HG03442 (cell line): ENCODE measurements around the gene KRTAP10-2.

ENCODE experiments used
- ATAC-seq: cut with Tn5 transposase; IDR thresholded peaks from one replicate; pipeline ENCODE4 v1.9.1; 2021; ENCODE audit warnings: mild to moderate bottlenecking, moderate library complexity; ENCODE audit not compliant: unreplicated experiment

Gene KRTAP10-2

DNA sequence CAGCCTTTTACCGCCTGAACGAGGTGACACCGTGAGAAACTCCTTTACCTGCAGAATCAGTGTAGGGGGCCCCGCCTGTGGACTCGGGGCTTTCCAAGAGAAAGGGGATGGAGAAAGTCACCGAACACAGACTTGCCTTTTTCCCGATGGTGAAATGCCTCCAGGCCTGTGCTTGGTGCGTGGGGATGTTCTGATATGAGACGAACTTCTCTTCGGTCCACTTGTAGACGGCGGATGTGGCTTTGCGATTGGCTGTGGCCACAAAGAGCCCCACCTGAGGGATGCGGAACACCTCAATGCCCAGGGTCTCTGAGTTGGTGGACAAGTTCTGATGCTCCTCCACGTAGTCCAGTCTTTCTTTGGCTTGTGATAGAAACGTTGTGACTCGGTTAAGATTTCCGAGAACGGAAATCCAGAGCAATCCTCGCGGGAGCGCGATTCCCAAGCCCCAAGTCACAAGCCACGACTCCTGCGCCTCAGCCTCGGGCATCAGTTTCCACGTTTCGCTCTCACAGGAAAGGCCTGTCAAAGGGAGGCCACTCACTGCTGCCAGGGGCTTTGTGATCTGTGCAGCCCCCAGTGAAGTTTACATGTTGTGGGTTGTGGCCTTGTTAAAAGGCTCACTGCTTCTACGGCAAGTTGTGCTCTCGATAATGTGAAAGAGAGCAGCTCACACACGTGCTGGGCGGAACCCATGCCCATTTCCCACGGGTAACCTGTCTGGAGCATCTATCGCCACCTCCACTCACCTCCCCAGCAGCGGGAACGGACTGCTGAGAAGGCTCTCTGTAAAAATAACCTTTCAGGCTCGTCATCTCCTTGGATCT is 23.9 kb downstream of the KRTAP10-2 start:
- ATAC-seq = no peak

DNA sequence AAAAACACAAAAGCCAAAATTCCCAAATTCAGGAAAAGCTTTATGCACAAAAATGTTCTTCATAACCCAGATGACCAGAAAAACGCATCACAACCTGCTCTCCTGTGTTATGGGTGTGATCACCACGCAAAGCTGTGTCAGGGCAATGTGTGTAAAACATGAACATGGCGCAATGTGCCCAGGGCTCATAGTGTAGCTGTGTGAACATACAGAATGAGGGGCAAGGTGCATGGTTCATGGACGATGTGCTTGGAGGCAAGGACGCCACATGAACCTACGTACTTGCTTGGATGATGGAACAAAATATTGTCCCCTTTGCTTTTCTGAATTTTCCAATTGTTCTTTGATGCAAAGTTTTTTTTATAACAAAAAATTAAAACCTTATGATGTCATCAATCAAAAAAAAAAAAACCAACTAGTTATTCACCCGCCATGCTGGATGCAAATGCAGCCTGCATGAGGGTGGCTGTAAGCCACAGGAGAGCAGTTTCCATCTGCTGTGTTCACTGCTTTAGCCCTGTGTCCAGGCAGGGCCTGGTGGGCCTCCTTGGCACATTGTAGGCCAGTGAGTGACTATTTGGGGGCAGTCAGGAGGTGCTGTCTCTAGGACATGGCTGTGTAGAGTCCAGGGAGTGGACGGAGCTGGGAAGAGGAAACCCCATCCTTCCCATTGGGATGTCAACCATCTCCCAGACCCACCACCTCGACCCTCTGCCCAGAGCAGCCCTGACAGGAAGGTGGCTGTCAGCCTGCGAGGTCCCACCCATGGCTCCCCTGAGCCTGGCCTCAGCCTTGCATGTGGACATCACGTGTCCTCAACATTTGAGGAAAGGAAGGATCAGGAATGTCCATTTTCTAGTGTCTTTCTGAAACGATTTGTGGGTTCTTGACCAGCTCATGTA is 25.0 kb downstream of the KRTAP10-2 start:
- ATAC-seq = no peak

DNA sequence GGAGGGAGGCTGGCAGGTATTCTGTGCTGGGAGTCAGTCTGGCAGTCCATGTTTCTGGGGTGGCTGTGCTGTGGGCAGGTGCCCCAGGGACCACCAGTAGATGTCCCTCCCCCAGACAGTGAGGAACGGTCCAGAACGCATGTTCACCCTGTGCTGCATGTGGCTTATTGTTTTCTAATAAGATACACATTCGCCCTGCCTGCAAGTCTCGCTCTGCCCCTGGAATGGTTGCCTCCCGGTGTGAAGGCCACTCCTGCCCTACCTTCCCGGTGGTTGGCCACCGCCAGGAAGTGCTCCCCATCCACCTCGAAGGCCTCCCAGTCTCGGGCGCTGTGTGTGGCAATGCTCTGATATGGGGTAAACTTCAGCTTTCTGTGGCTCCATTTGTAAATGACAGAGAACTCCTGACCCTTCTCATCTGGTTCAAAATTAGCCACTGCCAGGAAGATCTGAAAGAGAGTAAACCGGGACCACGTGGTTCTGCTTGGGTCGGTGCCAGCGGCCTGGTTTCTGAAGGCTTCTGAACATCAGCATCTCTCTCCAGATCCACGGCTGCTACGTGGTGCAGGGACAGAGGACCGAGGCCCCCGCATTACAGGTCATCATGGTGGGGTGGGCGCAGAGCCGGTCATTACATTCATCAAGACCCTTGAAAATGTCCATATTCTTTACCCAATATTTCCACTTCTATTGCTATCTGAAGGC is 25.8 kb downstream of the KRTAP10-2 start:
- no peak for ATAC-seq

DNA sequence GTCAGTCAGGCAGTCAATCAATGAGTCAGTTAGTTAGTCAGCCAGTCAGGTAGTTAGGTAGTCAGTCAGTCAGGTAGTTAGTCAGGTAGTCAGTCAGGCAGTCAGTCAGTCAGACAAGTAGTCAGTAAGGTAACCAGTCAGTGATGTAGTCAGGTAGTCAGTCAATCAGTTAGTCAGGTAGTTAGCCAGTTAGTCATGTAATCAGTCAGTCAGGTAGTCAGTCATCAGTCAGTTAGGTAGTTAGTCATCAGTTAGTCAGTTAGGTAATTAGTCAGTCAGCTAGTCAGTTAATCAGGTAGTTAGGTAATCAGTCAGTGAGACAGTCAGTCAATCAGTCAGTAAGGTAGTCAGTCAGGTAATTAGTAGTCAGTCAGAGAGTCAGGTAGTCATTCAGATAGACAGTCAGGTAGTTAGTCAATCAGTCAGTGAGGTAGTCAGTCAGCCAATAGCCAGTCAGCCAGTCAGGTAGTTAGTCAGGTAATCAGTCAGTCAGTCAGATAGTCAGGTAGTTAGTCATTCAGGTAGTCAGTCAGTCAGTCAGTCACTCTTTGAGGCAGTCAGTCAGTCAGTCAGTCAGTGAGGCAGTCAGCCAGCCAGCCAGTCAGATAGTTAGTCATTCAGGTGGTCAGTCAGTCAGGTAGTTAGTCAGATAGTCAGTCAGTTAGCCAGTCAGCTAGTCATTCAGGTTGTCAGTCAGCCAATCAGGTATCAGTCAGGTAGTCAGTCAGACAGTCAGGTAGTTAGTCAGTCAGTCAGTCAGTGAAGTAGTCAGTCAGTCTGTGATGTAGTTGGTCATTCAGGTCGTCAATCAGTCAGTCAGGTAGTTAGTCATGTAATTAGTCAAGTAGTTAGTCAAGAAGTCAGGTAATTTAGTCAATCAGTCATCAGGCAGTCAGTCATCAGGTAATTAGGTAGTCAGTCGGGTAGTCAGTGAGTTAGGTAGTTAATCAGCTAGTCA is 26.6 kb downstream of the KRTAP10-2 start:
- no peak for ATAC-seq

DNA sequence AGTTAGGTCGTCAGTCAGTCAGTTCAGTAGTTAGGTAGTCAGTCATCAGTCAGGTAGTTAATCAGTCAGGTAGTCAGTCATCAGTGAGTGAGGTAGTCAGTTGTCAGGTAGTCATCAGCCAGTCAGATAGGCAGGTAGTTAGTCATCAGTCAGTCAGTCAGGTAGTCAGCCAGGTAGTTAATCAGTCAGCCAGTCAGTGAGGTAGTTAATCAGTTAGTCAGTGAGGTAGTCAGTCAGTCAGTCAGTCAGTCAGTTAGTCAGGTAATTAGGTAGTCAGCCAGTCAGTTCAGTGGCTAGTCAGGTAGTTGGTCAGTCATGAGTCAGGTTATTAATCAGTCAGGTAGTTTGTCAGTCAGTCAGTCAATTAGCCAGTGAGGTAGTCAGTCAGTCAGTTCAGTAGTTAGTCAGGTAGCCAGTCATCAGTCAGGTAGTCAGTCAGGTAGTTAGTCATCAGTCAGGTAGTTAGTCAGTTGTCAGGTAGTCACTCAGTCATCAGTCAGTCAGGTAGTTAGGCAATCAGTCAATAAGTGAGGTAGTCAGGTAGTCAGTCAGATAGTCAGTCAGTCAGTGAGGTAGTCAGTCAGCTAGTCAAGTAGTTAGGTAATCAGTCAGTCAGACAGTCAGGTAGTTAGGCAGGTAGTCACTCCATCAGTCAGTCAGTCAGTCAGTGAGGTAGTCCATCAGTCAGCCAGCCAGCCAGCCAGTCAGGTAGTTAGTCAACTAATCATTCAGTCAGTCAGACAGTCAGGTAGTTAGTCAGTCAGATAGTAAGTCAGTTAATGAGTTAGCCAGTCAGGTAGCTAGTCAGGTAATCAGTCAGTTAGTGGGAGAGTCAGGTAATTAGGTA is 27.5 kb downstream of the KRTAP10-2 start:
- no peak for ATAC-seq

DNA sequence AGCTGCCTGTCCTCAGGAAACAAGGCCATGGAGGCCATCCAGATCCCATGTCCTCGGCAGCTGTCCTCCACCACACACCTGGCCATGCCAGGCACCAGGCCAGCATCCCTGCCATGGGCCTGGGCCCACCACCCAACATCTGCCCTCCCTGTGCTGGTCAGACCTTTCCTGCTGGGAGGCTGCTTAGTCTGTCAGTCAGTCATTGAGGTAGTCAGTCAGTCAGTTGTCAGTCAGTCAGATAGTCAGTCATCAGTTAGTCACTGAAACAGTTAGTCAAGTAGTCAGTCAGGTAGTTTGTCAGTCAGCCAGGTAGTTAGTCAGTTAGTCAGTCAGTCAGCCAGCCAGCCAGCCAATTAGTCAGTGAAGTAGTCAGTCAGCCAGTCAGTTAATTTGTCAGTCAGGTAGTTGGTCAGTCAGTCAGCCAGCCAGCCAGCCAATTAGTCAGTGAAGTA is 28.5 kb downstream of the KRTAP10-2 start:
- ATAC-seq = no peak

DNA sequence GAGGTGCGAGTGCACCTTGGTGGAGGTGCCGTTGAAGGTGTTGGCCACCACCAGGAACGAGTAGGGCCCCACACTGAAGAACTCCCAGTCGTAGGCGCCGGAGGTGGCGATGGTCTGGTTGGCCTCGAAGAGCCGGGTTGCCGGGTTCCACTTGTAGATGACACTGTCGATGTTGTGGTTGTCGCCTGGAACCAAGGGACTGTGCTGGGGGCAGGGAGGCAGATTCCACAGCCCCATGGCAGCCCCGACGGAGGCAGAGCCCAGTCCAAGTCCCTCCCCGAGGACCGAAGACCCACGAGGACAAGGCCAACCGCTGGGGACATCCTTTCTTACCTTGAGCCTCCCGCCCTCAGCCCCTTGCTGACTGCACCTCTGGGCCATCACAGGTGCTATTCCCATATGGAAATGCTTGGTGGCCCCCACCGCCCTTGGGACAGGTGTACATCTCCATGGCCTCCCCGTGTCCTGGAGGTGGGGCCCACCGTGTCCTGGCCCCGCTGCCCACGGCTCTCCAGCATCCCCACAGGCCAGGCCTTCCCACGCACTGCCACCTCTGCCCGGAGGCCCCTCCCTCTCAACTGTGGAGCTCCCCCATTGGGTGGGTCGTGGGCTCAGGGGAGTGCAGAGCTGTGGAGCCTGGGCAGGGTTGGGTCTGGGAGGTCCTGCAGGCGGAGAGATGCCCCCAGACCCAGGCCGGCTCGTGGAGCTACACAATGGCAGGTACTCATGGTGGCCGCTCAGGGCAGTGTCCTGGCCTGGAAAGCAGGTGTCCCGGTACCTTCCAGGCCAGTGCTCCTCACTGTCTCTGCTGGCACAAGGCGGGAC is 29.2 kb downstream of the KRTAP10-2 start:
- ATAC-seq = no peak

DNA sequence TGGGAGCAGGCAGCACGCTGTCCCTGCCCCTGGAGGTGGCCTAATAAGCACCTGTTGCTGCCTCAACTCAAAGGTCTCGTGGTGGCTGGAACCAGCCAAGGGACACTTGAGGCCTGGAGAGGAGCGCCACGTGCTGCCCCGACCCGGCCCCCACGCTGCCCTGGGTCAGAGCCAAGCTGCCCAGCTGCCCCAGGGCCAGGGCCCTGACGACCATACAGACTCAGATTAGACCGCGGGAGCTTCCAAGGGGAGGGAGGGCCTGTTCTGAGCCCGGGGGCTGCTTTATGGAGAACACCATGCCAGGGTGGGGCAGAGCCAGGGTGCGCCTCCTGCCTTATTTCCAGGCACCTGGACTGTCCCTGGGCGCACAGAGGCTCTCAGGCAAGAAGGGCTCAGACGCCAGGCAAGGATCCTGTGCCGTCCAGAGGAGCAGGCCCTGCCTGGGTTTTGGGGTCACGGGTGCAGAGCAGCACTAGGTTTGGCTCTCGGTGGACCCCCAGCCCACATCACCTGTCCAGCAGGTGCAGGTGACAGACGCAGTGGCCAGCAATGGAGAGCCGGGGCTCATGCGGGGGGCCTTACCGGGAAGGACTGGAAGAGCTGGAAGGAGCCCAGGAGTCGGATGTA is 29.9 kb downstream of the KRTAP10-2 start:
- ATAC-seq = no peak

DNA sequence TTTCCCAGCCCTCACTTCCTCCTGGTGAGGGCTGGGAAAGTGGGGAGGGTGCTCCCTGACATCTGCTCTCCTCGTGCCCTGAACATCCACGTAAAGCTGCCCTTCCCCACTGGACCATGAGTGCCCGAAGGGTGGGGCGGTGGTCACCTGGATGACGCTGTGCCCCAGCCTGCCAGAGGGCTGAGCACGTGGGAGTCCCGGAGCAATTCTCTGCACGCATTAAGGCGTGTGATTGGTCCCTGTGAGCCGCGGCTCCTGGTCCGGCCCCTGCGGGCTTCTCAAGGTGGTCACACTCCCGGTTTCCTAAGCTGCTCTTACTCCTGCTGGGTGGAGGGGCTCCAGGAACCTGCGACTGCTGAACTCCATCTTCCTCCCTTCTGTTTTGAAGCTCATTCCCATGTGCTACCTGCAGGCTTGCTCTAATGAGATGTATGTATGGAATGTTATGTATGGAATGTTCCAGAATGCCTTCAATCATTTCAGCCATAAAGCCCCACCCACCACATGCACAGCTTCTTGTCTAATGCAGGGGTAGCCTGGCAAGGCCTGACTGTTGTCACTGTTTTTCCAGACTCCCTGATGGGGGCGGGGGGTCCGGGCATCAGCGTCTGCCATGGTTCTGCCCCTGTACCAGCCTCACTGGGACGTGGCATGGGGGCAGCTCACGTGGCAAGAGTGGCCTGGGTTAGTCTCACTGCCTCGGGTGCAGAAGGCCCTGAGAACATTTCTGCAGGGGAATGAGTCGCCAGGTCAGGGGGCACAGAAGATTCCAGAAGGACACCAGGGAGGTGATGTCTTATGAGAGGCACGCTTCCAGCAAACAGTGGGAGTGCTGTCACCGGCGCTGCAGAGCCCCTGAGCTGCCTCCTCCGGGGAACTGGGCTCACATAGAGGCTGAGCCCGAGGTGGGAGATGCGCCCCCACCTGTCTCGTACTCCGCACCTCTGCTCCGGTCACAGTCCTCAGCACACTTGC is 30.7 kb downstream of the KRTAP10-2 start:
- ATAC-seq = no peak

DNA sequence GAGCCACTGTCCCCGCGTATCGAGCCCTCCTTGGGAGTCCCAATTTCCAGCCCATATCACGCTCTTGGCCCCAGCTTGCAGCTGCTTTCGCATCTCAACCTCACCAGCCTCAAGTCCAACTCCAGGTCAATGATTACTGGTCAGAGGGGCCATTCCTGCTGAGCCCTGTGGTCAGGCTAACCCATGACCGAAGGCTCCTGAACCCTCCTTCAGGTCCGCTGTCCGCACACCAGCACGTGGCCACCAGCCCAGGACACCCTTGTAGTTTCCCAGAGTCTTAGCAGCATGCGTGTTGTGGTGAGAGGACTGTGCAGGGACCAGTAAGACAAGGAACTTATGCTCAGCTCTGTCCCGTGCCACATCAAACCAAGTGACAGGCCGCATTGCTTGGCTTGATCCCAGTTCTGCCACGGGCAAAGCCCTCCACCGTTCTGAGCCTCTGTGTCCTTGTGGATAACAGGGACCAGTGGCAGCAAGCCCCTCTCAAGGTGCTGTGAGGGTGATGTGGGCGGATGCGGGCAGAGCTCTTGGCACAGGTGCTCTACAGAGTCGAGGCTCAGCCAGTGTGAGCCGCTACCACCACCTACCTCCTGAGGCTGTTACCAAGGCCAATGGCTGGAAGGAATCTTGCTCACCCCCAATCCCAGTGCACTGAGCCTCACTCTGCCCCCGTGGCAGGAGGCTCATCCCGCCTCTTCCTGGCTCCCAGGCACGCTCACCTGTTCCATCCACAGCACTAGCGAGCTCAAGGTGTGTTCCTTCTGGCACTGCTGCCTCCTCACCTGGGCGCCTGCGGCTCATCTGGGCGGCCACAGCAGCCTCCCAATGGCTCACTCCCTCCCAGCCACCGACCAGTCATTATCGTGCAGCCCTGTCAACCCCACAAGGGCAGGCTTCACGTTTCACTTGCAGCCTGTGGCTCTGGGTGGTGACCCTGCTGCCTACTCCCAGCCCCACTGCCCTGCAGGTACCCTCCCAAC is 31.7 kb downstream of the KRTAP10-2 start:
- ATAC-seq = no peak

DNA sequence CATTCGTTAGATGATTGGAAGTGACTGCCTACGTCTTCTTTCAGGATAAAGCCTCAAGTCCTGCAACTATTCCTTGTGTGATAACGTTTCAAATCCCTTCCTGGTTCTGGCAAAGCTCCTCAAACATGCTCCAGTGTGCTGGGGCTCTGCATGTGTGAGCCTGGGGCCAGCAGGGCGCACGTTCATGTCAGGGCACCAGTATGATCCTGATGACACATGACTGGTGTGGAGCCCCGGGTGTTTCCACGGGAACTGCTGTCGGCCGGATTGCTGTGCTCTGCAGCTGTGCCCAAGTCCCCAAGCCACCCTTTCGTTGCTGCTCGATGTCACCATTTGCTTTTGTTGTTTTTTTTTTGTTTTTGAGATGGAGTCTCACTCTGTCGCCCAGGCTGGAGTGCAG is 32.6 kb downstream of the KRTAP10-2 start:
- ATAC-seq = no peak

DNA sequence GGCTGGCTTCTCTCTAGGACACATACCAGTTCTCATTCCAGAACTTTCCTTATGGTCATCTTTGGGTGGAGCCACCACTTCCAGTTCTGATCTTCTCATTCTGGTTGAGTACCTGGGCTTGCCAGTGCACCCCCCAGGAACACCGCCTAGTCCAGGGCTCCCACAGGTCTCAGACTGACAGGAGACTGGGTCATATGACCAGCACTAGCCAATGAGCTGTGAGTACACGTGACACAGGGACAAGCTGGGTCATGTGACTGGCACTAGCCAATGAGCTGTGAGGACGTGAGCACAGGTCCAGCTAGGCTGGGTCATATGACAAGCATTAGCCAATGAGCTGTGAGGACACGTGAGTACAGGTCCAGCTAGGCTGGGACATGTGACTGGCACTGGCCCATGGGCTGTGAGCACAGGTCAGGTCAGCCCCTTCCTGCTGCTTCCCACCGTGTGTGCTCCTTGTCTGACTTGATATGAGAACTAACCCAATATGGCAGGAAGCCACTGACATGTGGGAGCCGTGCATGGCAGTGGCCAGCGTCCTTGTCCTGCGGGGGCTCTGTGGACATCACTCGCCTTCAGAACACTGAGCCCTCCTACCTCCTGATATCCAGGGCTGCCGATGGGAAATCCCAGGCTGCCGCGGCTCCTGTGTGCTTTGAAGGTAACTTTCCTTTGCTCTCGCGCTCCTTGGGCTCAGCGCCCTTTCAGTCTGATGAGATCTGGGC is 34.0 kb downstream of the KRTAP10-2 start:
- ATAC-seq = no peak

DNA sequence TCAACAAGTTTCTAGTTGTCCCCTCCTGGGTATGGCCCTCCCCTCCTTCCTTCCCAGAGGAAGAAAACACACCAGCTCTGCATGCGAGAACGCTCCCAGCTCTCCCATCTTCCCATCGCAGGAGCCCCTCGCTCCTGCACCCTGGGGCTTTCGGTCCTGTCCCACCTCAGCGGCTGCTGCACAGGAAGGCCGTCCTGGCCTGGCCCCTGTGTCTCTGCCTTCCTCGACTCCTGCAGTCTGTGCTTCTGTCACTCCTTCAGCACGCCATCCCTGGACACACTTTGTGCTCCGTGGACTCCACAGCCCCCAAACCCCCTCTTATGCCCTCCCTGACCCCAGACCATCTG is 34.5 kb downstream of the KRTAP10-2 start:
- no peak for ATAC-seq

DNA sequence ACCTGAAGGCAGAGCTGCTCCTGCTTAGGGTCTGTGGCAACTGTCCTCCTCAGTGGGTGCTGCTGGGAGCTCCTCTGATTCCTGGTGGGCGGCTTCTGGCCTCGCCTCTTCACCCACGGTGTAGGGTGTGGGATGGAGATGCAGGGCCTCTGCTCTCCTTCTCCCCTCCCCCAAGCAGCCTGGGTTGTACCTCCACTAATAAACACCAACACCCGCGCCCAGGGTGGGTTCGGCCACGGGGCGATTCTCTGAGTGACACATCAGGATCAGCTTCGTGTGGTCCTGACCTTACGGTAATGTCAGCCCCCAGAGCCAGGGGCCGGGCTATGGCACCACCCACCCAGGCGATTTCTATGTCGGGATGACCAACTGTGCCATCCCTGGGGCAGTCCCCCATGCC is 35.0 kb downstream of the KRTAP10-2 start:
- ATAC-seq = no peak
